NCI-H146 treated with DMSO at 0.1 percent for 48 hours (cell line): Measurements from ENCODE around the gene TMEM135.
"Not testable (repeated sequence)": the region's sequence is repeated elsewhere in the genome, so short reads cannot be mapped to it uniquely, and the experiment has no call there.

Experiments
- DNase-seq: peaks from one replicate; lab custom pipeline; 2025; ENCODE audit not compliant: unreplicated experiment; lab: John Stamatoyannopoulos, UW

Gene TMEM135

DNA sequence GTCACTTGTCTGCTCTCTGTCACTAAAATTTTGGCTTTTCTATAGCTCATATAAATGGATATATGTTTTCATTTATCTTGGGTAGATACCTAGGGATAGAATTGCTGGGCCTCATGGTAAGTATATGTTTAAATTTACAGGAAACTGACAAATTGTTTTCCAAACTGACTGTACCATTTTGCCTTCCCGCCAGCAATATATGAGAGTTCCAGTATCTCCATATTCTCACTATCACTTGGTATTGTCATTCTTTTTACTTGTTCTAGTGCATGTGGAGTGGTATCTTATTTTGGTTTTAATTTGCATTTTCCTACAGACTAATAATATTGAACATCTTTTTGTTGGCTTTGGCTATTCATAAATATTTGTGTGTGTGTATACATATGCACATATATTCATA, 101.7 kb downstream of the TMEM135 start:
- DNase-seq = no peak

DNA sequence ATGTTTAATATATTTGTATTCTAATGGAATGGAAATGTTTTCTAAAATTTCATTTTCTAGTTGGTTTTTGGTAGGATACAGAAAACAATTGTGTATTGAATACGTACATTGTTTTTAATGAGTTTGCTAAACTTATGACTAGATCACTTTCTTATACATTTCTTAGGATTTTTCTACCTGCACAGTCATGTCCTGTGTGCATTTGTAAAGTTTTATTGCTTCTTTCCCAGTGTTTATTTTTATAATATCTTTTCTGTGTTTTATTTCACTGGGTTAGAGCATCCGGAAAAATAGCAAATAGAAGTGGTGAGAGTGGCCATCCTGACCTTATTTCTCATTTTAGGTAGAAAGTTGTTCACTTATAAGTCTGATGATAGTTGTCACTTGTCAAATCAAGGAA, 103.6 kb downstream of the TMEM135 start:
- no peak for DNase-seq

DNA sequence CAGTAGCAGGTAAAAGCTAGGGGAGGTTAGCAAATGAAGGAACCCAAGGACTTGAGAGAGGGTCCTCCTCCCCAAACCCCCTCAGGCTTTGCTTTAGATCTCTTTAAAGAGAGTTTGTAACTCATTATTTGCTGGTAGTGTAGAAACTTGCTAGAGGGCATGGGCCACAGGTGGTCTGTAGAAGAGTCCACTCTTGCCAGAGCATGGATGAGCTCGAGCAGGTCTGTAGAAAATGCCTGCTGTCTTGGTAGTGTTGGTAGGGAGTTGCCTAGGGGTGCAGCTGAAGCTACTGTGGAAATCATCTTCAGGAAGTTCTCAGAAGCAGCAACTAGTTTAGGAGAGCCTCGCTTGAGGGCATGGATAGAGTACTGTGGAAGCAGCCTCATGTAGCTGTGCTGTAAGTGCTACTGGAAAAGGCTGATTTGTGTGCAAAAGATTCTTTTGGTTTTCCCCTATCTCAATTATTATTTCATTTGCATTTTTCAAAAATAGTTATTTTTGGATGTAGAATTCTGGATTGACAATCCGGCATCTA, 104.3 kb downstream of the TMEM135 start:
- no peak for DNase-seq

DNA sequence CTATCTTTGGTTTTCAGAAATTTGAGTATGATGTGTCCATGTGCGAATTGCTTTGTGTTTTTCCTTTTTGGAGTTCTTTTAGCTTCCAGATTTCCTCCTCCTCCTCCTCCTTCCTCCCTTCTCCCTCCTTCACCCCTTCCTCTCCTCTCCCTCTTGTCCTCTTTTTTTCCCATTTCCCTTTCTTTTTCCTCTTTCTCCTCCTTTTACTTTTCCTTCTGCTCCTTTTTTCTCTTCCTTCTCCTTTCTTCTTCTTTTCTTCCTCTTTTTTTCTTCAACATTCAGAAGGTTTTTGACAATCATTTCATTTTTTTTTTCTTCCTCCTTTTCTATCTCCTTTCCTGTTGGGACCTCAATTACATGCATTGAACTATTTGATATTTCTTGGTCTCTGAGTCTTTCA, 104.9 kb downstream of the TMEM135 start:
- DNase-seq = no peak

DNA sequence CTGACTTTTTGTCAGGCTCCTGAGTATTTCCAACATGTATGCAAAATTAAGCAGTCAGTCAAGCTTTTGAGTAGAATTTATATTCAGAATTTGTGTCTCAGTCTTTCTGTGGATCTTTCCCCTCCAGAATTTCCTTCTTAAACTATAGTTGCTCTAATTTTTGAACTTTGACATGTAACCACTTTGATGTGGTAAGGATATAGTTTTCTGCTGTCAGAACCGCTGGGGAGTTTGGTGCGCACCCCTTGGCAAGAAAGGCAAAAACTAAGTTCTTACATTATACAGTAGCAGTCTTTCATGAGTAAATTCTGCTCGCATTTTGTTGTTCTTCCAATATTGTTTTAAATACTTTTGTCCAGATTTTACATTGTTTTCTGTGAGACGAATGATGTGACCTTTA, 105.9 kb downstream of the TMEM135 start:
- no peak for DNase-seq

DNA sequence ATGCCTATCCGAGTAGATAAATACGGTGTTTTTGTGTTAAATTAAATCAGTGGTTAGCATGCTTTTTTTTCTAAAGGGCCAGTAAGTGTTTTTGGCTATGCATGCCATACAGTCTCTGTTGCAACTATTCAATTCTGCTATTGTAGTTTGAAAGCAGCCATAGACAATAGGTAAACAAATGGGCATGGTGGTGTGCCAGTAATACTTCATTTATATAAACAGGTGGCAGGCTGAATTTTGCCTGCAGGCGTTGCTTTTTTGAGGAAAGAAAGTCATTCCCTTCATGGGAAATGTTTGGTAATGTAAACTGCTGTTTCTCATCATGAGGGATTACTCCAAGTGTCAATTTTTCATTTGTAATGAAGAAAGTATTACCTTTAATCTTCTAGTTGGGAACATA, 106.5 kb downstream of the TMEM135 start:
- no peak for DNase-seq

DNA sequence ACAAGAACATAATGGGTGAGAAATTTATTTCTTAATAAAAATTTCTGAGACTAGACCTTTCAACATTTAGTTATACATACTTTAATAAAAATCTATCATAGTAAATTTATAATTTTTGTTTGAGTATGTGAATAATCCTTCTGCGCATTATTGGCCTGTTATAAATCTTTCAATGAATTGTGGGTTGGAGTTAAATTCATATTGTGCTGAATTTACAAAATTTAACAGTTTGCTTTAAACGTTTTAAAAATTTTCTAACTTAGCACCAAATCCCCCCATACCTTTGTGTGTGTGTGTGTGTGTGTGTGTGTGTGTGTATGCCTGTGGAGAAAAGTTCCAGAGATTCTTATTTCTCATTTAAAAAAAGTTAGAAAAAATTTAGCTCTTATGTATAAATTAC, 111.0 kb downstream of the TMEM135 start:
- no peak for DNase-seq

DNA sequence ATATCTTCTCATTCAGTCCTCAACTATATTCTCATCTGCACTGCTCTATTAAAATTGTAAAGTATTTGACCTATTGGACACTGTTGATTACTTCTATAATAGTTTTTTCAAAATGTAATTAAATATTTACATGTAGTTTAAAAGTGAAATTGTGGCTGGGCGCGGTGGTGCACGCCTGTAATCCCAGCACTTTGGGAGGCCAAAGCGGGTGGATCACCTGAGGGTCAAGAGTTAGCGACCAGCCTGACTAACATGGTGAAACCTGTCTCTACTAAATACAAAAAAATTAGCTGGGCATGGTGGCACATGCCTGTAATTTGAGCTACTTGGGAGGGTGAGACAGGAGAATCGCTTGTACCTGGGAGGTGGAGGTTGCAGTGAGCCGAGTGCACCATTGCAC, 112.0 kb downstream of the TMEM135 start:
- not testable (repeated sequence) for DNase-seq

DNA sequence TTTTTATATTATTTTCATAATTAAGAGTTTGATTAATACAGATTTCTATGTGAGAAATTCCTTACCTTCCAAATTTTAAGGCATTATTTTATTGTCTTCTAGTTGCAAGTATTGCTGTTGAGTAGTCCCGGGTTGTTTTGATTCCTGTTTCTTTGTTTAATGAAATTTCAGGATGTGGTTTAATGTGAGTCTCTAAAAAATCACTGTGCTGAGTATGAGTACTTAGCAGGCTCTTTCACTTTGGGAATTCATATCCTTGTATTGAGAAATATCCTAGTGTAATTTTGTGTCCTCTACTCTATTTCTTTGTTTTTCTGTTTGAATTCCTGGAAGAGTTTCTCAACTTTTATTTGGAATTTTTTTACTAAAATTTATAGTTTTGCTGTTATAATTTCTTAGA, 113.2 kb downstream of the TMEM135 start:
- no peak for DNase-seq

DNA sequence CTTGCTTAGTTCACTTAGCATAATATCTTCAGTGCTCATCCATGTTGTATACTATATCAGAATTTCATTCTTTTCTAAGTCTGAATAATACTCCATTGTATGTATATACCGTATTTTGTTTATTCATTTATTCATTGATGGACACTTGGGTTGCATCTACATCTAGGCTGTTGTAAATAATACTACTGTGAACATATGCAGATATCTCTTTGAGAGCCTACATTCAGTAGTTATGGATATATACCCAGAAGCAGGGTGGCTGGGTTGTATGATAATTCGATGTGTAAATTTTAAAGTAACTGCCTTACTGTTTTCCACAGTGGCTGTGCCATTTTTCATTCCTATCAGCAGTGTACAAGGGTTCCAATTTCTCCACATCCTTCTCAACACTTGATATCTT, 116.5 kb downstream of the TMEM135 start:
- DNase-seq = no peak

DNA sequence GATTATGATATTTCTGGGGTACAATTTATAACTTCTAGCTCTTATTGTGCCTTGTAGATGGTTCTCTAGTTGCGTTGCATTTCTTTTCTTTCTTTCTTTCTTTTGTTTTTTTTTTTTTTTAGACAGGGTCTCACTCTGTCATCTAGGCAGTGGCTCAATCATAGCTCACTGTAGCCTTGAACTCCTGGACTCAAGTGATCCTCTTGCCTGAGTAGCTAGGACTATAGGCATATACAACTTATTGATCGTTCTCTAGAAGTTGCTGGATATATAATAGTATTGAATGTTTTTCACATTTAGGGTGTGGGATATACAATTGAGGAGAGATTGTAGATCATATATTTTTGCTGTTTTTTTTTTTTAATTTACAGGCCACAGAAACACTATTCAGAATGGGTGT, 119.2 kb downstream of the TMEM135 start:
- DNase-seq = no peak

DNA sequence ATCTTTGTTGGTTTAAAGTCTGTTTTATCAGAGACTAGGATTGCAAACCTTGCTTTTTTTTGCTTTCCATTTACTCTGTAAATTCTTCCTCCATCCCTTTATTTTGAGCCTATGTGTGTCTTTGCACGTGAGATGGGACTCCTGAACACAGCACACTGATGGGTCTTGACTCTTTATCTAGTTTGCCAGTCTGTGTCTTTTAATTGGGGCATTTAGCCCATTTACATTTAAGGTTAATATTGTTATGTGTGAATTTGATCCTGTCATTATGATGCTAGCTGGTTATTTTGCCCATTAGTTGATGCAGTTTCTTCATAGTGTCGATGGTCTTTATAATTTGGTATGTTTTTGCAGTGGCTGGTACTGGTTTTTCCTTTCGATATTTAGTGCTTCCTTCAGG, 131.3 kb downstream of the TMEM135 start:
- not testable (repeated sequence) for DNase-seq

DNA sequence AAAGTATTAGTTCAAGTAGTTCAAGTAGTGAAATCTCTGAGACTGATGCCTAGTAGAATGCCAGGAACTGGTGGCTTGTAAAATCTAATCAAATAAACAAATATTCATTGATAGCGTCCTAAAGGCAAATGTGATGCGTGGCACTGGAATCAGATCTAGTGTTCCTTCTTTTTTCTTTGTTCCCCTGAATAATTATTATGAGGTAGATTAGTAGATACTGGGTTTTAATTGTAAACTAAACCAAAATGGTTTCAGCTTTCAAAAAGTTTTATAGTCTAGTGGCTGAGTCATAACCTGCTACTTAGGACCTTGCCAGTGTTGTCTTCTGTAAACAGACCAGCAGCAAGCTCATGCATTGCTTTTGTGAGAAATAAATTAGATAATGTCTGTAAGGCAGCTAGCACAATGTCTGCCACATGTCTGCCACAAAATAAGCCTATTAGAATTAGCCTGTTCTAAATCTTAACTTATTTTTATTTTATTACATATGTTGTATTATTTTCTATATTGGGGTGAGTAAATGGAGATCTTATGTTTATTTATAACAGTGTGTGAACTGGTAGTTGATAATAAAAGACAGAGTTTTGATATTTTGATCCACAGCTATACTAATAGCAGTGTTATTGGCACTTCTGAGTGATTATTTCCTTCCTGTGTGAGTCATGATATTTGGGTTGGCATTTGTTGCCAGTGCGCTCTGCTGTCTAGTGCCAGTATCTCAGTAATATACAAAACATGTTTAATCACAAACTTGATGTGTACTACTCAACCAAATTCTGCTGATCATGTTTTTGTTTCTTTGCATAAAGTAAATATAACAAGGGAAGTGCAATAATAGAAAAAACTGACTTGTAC, 135.7 kb downstream of the TMEM135 start:
- no peak for DNase-seq

DNA sequence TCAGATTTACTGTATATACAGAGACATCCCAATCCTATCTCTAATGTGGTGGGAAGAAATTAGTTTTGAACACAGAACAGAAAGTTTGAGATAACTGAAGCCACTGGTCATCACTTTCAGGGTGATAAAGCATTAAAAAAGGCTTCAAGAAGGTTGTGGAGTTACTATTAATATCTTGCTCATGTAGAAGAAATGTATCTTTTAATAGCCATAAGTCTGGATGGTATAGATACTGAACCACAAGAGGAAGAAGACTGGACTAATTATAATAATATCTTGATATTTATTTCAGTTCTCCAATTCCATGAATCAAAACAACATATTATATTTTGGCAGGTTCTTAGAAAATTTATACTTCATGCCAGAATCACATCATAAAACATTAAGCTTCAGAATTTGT, 137.1 kb downstream of the TMEM135 start:
- no peak for DNase-seq

DNA sequence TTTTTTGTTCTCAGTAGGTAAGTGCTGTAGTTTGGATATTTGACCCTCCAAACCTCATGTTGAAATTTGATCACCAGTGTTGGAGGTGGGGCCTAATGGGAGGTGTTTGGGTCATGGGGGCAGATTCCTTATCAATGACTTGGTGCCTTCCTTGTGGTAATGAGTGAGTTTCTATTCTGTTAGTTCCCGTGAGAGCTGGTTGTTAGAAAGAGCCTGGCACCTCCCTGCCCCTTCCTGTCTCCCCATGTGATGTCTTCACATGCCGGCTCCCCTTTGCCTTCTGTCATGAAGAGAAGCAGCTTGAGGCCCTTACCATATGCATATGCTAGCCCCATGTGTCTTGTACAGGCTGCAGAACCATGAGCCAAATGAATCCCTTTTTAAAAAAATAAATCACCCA, 138.3 kb downstream of the TMEM135 start:
- DNase-seq = no peak

DNA sequence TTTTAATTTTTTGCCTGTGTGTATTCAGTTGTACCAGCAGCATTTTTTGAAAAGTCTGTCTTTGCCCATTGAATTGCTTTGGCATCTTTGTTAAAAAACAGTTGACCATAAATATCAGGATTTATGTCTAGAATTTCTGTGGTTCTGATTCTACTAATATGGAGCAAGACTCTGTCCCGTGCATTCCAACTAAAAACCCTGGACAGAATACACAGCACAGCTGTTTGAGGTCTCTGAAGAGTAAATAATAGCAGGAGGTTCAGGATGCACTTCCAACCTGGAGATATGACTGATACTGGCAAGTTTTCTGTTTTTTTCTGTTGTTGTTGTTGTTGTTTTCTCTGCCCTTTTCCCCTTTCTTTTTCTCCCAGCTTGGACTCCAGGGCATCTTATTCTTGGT, 141.9 kb downstream of the TMEM135 start:
- DNase-seq = no peak

DNA sequence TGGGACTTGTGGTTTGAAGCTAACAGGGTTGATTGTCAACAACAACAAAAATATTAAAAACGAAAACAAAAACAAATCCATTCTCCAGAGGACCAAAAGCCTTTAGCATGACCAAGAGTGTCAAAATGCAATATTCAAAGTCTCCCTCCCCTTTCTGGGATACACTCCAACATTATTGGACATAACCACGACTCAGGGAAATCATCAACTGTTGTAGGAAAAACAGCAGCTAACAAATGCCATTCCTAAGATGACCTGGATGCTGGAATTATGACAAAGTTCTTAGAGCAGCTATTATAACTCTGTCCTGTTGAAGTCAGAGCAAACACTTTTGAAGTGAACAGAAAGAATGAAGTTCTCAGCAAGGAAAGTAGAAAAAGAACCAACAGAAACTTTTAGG, 143.0 kb downstream of the TMEM135 start:
- no peak for DNase-seq

DNA sequence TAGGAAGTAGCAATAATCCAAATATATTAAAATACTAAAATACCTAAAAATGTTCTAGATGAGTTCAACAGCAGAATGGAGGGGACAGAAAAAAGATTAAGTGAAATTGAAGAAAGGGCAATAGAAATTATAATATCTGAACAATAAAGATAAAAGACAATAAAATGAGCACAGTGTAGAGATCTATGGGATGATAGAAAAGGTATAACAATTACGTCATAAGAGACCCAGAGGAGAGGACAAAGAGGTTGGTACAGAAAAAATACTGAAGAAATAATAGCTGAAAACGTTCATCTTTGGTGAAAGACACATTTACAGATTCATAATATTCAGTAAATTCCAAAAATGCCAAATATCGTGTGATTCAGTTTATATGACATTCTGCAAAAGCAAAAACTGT, 143.4 kb downstream of the TMEM135 start:
- DNase-seq = no peak

DNA sequence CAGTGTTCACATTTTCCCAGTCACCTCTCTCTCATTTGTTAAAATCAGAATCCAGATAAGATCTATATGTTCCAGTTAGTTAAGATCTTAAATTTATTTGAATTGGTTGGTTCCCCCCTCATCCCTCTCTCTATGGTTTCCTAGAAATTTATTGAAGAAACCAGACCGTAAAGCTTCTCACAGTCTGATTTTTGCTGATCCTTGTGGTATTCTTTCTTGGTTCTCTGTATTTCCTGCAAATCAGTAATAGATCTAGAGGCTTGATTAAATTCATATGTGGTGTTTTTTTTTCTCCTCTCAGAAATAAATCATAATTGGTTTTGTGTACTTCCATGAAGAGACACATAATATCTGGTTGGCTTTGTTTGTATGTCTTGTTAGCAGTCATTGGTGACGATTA, 147.5 kb downstream of the TMEM135 start:
- no peak for DNase-seq

DNA sequence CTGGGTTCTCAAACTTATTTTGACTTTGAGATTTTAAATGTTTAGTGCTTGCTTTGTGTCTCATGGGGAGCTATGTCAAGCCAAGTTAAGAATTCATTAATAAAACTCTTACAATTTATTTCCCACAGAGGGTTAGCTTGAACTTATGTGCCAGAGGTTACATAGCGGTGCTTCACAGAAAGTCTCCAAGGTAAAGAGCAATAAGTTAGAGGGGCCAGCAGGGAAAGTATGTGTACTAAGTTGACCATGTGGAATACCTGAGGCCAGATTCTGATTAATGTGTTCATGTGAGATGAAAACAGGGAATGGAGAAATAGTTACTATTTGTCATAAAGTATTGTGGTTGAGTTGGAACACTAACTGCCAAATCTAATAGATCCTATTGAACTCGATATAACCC, 149.3 kb downstream of the TMEM135 start:
- no peak for DNase-seq

DNA sequence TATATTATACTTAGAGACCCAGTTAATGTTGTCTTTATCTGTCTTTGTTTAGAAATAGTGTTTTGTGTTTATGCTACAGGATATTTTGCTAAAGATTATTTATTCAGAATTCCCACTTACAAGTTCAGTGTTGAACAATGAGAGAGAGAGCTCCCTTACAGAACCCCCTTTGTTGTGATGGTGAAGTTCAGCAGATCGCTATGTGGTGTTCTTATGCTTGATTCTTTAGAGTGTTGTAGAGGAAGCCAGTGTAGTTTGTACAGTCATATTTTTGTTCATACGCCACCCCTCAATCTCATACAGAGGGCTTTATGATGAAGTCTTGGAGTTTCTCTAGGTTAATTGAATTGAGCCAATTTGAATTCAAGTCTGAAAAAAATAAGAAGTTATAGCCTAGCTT, 150.2 kb downstream of the TMEM135 start:
- no peak for DNase-seq

DNA sequence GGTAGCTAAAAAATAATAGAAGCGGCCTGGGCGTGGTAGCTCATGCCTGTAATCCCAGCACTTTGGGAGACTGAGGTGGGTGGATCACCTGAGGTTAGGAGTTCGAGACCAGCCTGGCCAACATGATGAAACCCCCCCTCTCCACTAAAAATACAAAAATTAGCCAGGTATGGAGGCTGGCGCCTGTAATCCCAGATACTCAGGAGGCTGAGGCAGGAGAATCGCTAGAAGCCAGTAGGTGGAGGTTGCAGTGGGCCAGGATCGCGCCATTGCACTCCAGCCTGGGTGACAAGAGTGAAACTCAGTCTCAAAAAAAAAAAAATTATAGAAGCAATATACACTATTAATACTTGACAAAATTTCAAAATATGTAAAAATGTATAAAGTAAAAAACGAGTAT, 150.7 kb downstream of the TMEM135 start:
- not testable (repeated sequence) for DNase-seq

DNA sequence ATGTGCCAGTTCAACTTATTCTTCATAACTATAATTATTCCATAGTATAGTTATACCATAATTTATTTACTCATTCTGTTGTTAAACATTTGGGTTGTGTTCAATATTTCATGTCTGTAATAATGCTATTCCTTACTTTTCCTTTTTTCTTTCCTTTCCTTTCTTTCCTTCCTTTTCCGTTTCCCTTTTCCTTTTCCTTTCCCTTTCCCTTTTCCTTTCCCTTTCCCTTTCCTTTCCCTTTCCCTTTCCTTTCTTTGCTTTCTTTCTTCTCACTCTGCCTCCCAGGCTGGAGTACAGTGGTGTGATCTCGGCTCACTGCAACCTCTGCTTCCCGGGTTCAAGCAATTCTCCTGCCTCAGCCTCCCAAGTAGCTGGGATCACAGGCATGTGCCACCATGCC, 151.2 kb downstream of the TMEM135 start:
- not testable (repeated sequence) for DNase-seq
